HEK293 (cell line): ENCODE data around the gene HNRNPUL1.

Experiments
- CTCF ChIA-PET: fragments of 350-600 bp; formaldehyde crosslinking; extraction: SDS; loops from one replicate; lab custom pipeline; 2021; ENCODE audit warnings: antibody characterized with exemption; lab: Yijun Ruan, JAX
- POLR2A ChIA-PET: fragments of 300-600 bp; formaldehyde crosslinking; extraction: SDS; loops from one replicate; lab custom pipeline; 2020; ENCODE audit warnings: antibody characterized with exemption, inconsistent platforms; lab: Yijun Ruan, JAX
- H3K27ac ChIP-seq: fragments of 200-500 bp; sonication (Bioruptor generic); 2 replicates; pipeline ENCODE4 v1.5.1; 2014; ENCODE audit warnings: low read depth, low read length, control low read depth, inconsistent platforms; ENCODE audit errors: extremely low read depth
- H3K36me3 ChIP-seq, 2 experiments: fragments of 200-500 bp in 1 of 2; sonication (Bioruptor generic) in 1 of 2; 1 replicate in 1 of 2; 2 replicates in 1 of 2; pipeline ENCODE4 v1.5.1; 2014 to 2017; ENCODE audit warnings: inconsistent platforms in 2 of 2, low read length in 2 of 2; ENCODE audit not compliant: control insufficient read depth in 2 of 2, insufficient read depth in 1 of 2
- H3K4me1 ChIP-seq: fragments of 200-500 bp; sonication (Bioruptor generic); 2 replicates; pipeline ENCODE4 v1.5.1; 2014; ENCODE audit warnings: mild to moderate bottlenecking, low read length, inconsistent platforms; ENCODE audit not compliant: control insufficient read depth, insufficient read depth
- H3K4me3 ChIP-seq: 2 replicates; pipeline ENCODE4 v1.5.1; 2011; ENCODE audit warnings: low read depth, mild to moderate bottlenecking, control low read depth, low read length, moderate library complexity
- H3K9me3 ChIP-seq: fragments of 200-500 bp; sonication (Bioruptor generic); 2 replicates; pipeline ENCODE4 v1.5.1; 2014; ENCODE audit warnings: low read depth, low read length, inconsistent platforms; ENCODE audit not compliant: control insufficient read depth, insufficient read depth
- FEZF1 ChIP-seq: fragments of 450-650 bp; formaldehyde crosslinking; IDR thresholded peaks from 2 replicates; pipeline ENCODE4 v1.5.1; 2016; ENCODE audit warnings: missing biosample characterization, missing genetic modification characterization
- GLIS1 ChIP-seq: fragments of 450-650 bp; formaldehyde crosslinking; IDR thresholded peaks from 2 replicates; pipeline ENCODE4 v1.5.1; 2016; ENCODE audit warnings: missing biosample characterization, missing genetic modification characterization
- KLF9 ChIP-seq: fragments of 450-650 bp; formaldehyde crosslinking; IDR thresholded peaks from 2 replicates; pipeline ENCODE4 v1.5.1; 2016; ENCODE audit warnings: missing biosample characterization, missing genetic modification characterization, low read depth
- PRDM1 ChIP-seq: fragments of 450-650 bp; formaldehyde crosslinking; IDR thresholded peaks from 2 replicates; pipeline ENCODE4; 2016; ENCODE audit warnings: missing biosample characterization, missing genetic modification characterization
- SP2 ChIP-seq: fragments of 450-650 bp; formaldehyde crosslinking; IDR thresholded peaks from 2 replicates; pipeline ENCODE4 v1.5.1; 2016; ENCODE audit warnings: missing biosample characterization, missing genetic modification characterization
- ZBTB6 ChIP-seq: fragments of 450-650 bp; formaldehyde crosslinking; IDR thresholded peaks from 2 replicates; pipeline ENCODE4 v1.5.1; 2017; ENCODE audit warnings: missing biosample characterization, missing genetic modification characterization
- ZEB2 ChIP-seq: fragments of 450-650 bp; formaldehyde crosslinking; IDR thresholded peaks from 2 replicates; pipeline ENCODE4 v1.5.1; 2016; ENCODE audit warnings: missing biosample characterization, missing genetic modification characterization
- ZNF114 ChIP-seq: fragments of 450-650 bp; formaldehyde crosslinking; IDR thresholded peaks from 2 replicates; pipeline ENCODE4 v1.5.0; 2017; ENCODE audit warnings: missing biosample characterization, missing genetic modification characterization
- ZNF324 ChIP-seq: fragments of 450-650 bp; formaldehyde crosslinking; IDR thresholded peaks from 2 replicates; pipeline ENCODE4 v1.5.1; 2016; ENCODE audit warnings: missing biosample characterization, missing genetic modification characterization
- ZNF366 ChIP-seq: fragments of 450-650 bp; formaldehyde crosslinking; conservative IDR thresholded peaks from 2 replicates; pipeline ENCODE4 v1.5.1; 2016; ENCODE audit warnings: missing biosample characterization, missing genetic modification characterization
- ZNF76 ChIP-seq: fragments of 450-650 bp; formaldehyde crosslinking; IDR thresholded peaks from 2 replicates; pipeline ENCODE4; 2016; ENCODE audit warnings: low read depth, missing biosample characterization, missing genetic modification characterization, borderline replicate concordance
- ZNF837 ChIP-seq: fragments of 450-650 bp; formaldehyde crosslinking; IDR thresholded peaks from 2 replicates; pipeline ENCODE4 v1.5.1; 2016; ENCODE audit warnings: missing biosample characterization, missing genetic modification characterization
- TF ChIP-seq, protein P1 (sequence below): fragments of 450-650 bp; formaldehyde crosslinking; IDR thresholded peaks from 2 replicates; pipeline ENCODE4 v1.5.1; 2016; ENCODE audit warnings: missing biosample characterization, missing genetic modification characterization
- TF ChIP-seq, protein P2 (sequence below): fragments of 450-650 bp; formaldehyde crosslinking; IDR thresholded peaks from 2 replicates; pipeline ENCODE4 v1.5.1; 2016; ENCODE audit warnings: missing biosample characterization, missing genetic modification characterization
- TF ChIP-seq, protein P3 (sequence below): fragments of 450-650 bp; formaldehyde crosslinking; IDR thresholded peaks from 2 replicates; pipeline ENCODE4 v1.5.1; 2016; ENCODE audit warnings: missing biosample characterization, missing genetic modification characterization, low read depth

The HNRNPUL1 gene

GRCh38 chr19:41321600-41322270 lies 57.6 kb downstream of the HNRNPUL1 start (continued):
- TF ChIP-seq, protein P1, sequence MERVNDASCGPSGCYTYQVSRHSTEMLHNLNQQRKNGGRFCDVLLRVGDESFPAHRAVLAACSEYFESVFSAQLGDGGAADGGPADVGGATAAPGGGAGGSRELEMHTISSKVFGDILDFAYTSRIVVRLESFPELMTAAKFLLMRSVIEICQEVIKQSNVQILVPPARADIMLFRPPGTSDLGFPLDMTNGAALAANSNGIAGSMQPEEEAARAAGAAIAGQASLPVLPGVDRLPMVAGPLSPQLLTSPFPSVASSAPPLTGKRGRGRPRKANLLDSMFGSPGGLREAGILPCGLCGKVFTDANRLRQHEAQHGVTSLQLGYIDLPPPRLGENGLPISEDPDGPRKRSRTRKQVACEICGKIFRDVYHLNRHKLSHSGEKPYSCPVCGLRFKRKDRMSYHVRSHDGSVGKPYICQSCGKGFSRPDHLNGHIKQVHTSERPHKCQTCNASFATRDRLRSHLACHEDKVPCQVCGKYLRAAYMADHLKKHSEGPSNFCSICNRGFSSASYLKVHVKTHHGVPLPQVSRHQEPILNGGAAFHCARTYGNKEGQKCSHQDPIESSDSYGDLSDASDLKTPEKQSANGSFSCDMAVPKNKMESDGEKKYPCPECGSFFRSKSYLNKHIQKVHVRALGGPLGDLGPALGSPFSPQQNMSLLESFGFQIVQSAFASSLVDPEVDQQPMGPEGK (tag by site-specific recombination) = 0 out of 2 replicates have a peak, but pooled peaks have one; percentile 36
- TF ChIP-seq SP2 (no peak), ZNF324 (tag by site-specific recombination) (no peak)

- no peak overlapping the region for H3K4me3 ChIP-seq
- peak overlapping the region; percentile 45; the same call in 1 of the 2 replicates for H3K27ac ChIP-seq
- peaks cover 22% of the 10 kb centered on the region for H3K4me1 ChIP-seq
- POLR2A ChIA-PET = interaction anchor here (1.0 to 2.9 kb wide), 3 partner anchors 30 to 271 kb away, joined by 3 to 22 read pairs (median 4); partner anchors contain the start of genes HNRNPUL1 and TGFB1
- no peaks in the 10 kb centered on the region for H3K9me3 ChIP-seq
- CTCF ChIA-PET = interaction anchor here (0.5 to 2.2 kb wide), 21 partner anchors 10 to 837 kb away, joined by 3 to 14 read pairs (median 4); partner anchors contain the start of genes B9D2 and TGFB1
- no peak for TF ChIP-seq ZBTB6
- peaks cover 23 to 47% of the 10 kb centered on the region in 2 experiments for H3K36me3 ChIP-seq
Measured at GRCh38 chr19:41322451-41322850, 58.3 kb downstream of the HNRNPUL1 start.

GRCh38 chr19:41323023-41323422 lies 58.9 kb downstream of the HNRNPUL1 start:
- TF ChIP-seq ZNF837 (tag by site-specific recombination) (no peak), PRDM1 (tag by site-specific recombination) (peak; percentile 50; the same call in 1 of the 2 replicates), ZNF366 (tag by site-specific recombination) (0 out of 2 replicates have a peak, but pooled peaks have one; percentile 11)
- peaks cover 18 to 49% of the 10 kb centered on the region in 2 experiments for H3K36me3 ChIP-seq
- no peaks in the 10 kb centered on the region for H3K9me3 ChIP-seq
- peak overlapping the region; percentile 45 for H3K27ac ChIP-seq
- CTCF ChIA-PET = interaction anchor here (0.6 to 2.2 kb wide), 6 partner anchors 15 to 247 kb away, joined by 3 to 14 read pairs (median 8); no protein-coding TSS in a partner anchor
- POLR2A ChIA-PET = interaction anchor here (1.0 to 2.9 kb wide), 2 partner anchors 29 to 271 kb away, joined by 3 to 22 read pairs; partner anchors contain the start of gene TGFB1
- H3K4me3 ChIP-seq = no peak overlapping the region
- H3K4me1 ChIP-seq = peaks cover 22% of the 10 kb centered on the region

DNA sequence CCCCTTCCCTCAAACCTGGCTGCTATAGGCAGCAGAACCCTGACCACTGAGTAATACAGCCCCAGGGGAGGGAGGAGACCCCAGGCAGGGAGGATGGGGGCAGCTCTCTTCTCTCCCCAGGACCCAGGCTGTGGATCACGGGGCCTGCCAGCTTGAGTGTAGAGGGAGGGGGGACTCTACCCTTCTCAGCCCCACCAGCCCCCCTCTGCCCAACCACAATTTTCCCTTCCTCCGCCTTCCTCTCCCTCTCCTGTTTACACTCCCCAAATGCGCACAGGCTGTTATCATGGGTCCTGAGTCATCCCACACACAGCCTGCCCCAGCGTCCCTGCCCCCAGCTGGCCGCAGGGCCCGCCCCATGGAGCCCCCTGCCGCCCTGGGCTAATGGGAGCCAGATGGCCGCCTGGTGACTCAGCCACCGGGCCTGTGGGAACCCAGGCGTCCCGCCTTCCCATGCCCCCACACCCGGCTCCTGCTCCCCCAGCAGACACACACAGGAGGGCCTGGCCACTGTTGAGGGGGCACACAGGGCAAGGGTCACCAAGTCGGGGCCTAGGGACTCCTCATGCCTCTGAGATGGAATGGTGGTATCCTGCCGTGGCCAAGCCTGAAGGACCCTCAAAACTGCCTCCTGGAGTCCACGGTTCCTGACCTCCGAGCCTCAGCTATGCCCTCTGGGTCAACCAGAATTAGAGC lies 59.4 kb downstream of the HNRNPUL1 start:
- ChIA-PET CTCF (interaction anchor here (0.6 to 2.0 kb wide), 6 partner anchors 15 to 246 kb away, joined by 3 to 14 read pairs (median 4); no protein-coding TSS in a partner anchor), POLR2A (interaction anchor here (1.0 to 2.9 kb wide), 4 partner anchors 12 to 270 kb away, joined by 3 to 22 read pairs (median 7); partner anchors contain the start of genes HNRNPUL1 and TGFB1)
- H3K9me3 ChIP-seq = no peaks in the 10 kb centered on the region
- H3K4me1 ChIP-seq = peaks cover 22% of the 10 kb centered on the region
- H3K4me3 ChIP-seq = no peak overlapping the region
- peaks cover 12 to 51% of the 10 kb centered on the region in 2 experiments; a peak in 2 of 3 replicates for H3K36me3 ChIP-seq
- peak overlapping the region; percentile 45 for H3K27ac ChIP-seq
- TF ChIP-seq ZNF76 (tag by site-specific recombination) (no peak), FEZF1 (no peak), ZEB2 (peak; percentile 47; the same call in 1 of the 2 replicates), ZNF114 (tag by site-specific recombination) (no peak), GLIS1 (tag by site-specific recombination) (peak; percentile 95), KLF9 (no peak)
- TF ChIP-seq, protein P2, sequence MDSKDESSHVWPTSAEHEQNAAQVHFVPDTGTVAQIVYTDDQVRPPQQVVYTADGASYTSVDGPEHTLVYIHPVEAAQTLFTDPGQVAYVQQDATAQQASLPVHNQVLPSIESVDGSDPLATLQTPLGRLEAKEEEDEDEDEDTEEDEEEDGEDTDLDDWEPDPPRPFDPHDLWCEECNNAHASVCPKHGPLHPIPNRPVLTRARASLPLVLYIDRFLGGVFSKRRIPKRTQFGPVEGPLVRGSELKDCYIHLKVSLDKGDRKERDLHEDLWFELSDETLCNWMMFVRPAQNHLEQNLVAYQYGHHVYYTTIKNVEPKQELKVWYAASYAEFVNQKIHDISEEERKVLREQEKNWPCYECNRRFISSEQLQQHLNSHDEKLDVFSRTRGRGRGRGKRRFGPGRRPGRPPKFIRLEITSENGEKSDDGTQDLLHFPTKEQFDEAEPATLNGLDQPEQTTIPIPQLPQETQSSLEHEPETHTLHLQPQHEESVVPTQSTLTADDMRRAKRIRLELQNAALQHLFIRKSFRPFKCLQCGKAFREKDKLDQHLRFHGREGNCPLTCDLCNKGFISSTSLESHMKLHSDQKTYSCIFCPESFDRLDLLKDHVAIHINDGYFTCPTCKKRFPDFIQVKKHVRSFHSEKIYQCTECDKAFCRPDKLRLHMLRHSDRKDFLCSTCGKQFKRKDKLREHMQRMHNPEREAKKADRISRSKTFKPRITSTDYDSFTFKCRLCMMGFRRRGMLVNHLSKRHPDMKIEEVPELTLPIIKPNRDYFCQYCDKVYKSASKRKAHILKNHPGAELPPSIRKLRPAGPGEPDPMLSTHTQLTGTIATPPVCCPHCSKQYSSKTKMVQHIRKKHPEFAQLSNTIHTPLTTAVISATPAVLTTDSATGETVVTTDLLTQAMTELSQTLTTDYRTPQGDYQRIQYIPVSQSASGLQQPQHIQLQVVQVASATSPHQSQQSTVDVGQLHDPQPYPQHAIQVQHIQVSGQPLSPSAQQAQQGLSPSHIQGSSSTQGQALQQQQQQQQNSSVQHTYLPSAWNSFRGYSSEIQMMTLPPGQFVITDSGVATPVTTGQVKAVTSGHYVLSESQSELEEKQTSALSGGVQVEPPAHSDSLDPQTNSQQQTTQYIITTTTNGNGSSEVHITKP = no peak
- TF ChIP-seq, protein P3, sequence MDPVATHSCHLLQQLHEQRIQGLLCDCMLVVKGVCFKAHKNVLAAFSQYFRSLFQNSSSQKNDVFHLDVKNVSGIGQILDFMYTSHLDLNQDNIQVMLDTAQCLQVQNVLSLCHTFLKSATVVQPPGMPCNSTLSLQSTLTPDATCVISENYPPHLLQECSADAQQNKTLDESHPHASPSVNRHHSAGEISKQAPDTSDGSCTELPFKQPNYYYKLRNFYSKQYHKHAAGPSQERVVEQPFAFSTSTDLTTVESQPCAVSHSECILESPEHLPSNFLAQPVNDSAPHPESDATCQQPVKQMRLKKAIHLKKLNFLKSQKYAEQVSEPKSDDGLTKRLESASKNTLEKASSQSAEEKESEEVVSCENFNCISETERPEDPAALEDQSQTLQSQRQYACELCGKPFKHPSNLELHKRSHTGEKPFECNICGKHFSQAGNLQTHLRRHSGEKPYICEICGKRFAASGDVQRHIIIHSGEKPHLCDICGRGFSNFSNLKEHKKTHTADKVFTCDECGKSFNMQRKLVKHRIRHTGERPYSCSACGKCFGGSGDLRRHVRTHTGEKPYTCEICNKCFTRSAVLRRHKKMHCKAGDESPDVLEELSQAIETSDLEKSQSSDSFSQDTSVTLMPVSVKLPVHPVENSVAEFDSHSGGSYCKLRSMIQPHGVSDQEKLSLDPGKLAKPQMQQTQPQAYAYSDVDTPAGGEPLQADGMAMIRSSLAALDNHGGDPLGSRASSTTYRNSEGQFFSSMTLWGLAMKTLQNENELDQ (tag by site-specific recombination) = no peak
